ENCODE data around the gene POU2AF3. TPM values are rescaled to one million over a fixed set of nuclear protein-coding genes. Genes with fewer than 3 reads are reported as not detected.

Gene POU2AF3
- total RNA-seq, 1 experiment from 2014 or later, result not detected

DNA sequence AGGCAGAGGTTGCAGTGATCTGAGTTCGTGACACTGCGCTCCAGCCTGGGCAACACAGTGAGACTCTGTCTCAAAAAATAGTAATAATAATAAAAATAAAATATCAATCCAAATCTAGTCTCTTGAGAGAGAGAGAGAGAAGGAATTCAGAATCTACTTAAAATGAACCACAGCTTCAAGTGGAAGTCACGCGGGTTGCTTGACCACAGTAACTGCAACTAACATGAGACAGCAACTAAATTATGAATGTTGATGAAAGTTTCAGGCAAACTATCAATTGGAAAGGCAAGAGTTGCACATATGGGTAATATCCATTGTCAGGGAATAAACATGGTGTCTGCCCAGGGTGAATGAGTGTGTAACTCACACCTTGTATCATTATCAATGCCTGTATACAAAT, 40.3 kb upstream of the POU2AF3 start:
- no peak overlapping the region for H3K4me2 ChIP-seq (ENCODE audit: low read length)
- no peak for ATAC-seq
- H3K36me3 ChIP-seq (ENCODE audit: control insufficient read depth in 1 of 2, insufficient read depth in 2 of 2, low read length in 2 of 2), result no peaks in the 10 kb centered on the region
- CTCF ChIA-PET, result no interaction called here
- no TSS peak for BruUV-seq (replicated peaks)
- no peak for DNase-seq (ENCODE audit: low read depth, low spot score)
- RAD21 ChIA-PET (ENCODE audit: low non-redundant PET in 1 of 2, low total read pairs in 2 of 2, uncharacterized antibody in 2 of 2, unreplicated experiment in 2 of 2), result no interaction called here
- POLR2A ChIA-PET, result no interaction called here
- H3K79me2 ChIP-seq (ENCODE audit: insufficient read depth, low read length), result no peaks in the 10 kb centered on the region
- H2AFZ ChIP-seq (ENCODE audit: low read depth, low read length, poor library complexity, severe bottlenecking), result no peak overlapping the region
- no peak for TF ChIP-seq POLR2A (IDR thresholded peaks at IDR 0.05; ENCODE audit: borderline replicate concordance, extremely low read depth, insufficient read depth, insufficient read length)
- no peak overlapping the region for H3K27ac ChIP-seq (ENCODE audit: low read depth, low read length)
- no peaks in the 10 kb centered on the region for H3K9me2 ChIP-seq (ENCODE audit: insufficient read depth)
- no peaks in the 10 kb centered on the region for H3K9me3 ChIP-seq (ENCODE audit: control insufficient read depth in 1 of 2, insufficient read depth in 1 of 2, low read depth in 1 of 2, low read length in 2 of 2)
- no peak overlapping the region for H3K4me3 ChIP-seq (replicated peaks in 1 of 2; ENCODE audit: low read depth in 1 of 2, low read length in 2 of 2)
- H3K27me3 ChIP-seq (ENCODE audit: insufficient read depth, low read length), result peaks cover 70% of the 10 kb centered on the region
- intact Hi-C loops (cut with micrococcal nuclease), result no loop called here
- no peaks in the 10 kb centered on the region for H3K4me1 ChIP-seq (ENCODE audit: control insufficient read depth in 1 of 2, insufficient read depth in 2 of 2, low read length in 2 of 2)
- H4K20me1 ChIP-seq (ENCODE audit: insufficient read depth), result no peaks in the 10 kb centered on the region
- no peak overlapping the region for H3K9ac ChIP-seq (ENCODE audit: low read length)

DNA sequence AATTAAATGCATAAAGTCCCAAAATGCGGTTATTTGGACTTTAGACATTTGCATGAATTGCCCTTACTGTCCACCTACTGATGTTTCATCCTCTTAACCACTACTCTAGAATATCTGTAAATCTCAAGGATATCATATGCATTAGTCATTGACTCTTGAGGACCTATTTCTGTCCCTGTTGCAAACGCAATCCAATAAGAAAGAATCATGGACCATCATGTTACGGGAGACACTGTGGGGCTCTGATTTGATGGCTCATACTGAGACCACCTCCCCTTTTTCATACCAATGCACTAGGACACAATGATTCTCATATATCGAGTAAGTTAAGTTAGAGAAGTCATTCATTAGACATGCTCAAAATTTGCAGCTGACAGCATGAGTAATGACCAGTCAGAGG, 38.5 kb upstream of the POU2AF3 start:
- no TSS peak for BruUV-seq (replicated peaks)
- Histone ChIP-seq H3K4me3 (replicated peaks in 1 of 2; ENCODE audit: low read depth in 1 of 2, low read length in 2 of 2) (no peak overlapping the region), H3K36me3 (ENCODE audit: control insufficient read depth in 1 of 2, insufficient read depth in 2 of 2, low read length in 2 of 2) (no peaks in the 10 kb centered on the region), H3K27ac (ENCODE audit: low read depth, low read length) (no peak overlapping the region), H4K20me1 (ENCODE audit: insufficient read depth) (no peaks in the 10 kb centered on the region), H2AFZ (ENCODE audit: low read depth, low read length, poor library complexity, severe bottlenecking) (no peak overlapping the region), H3K9ac (ENCODE audit: low read length) (no peak overlapping the region), H3K9me3 (ENCODE audit: control insufficient read depth in 1 of 2, insufficient read depth in 1 of 2, low read depth in 1 of 2, low read length in 2 of 2) (no peaks in the 10 kb centered on the region), H3K4me1 (ENCODE audit: control insufficient read depth in 1 of 2, insufficient read depth in 2 of 2, low read length in 2 of 2) (no peaks in the 10 kb centered on the region), H3K79me2 (ENCODE audit: insufficient read depth, low read length) (no peaks in the 10 kb centered on the region), H3K9me2 (ENCODE audit: insufficient read depth) (no peaks in the 10 kb centered on the region), H3K4me2 (ENCODE audit: low read length) (no peak overlapping the region), H3K27me3 (ENCODE audit: insufficient read depth, low read length) (peaks cover 60% of the 10 kb centered on the region)
- POLR2A ChIA-PET, result no interaction called here
- RAD21 ChIA-PET (ENCODE audit: low non-redundant PET in 1 of 2, low total read pairs in 2 of 2, uncharacterized antibody in 2 of 2, unreplicated experiment in 2 of 2), result no interaction called here
- DNase-seq (ENCODE audit: low read depth, low spot score) (no peak), ATAC-seq (no peak)
- intact Hi-C loops (cut with micrococcal nuclease), result no loop called here
- CTCF ChIA-PET, result no interaction called here
- TF ChIP-seq JUND (IDR thresholded peaks at IDR 0.05), result no peak
- TF ChIP-seq, protein P1, sequence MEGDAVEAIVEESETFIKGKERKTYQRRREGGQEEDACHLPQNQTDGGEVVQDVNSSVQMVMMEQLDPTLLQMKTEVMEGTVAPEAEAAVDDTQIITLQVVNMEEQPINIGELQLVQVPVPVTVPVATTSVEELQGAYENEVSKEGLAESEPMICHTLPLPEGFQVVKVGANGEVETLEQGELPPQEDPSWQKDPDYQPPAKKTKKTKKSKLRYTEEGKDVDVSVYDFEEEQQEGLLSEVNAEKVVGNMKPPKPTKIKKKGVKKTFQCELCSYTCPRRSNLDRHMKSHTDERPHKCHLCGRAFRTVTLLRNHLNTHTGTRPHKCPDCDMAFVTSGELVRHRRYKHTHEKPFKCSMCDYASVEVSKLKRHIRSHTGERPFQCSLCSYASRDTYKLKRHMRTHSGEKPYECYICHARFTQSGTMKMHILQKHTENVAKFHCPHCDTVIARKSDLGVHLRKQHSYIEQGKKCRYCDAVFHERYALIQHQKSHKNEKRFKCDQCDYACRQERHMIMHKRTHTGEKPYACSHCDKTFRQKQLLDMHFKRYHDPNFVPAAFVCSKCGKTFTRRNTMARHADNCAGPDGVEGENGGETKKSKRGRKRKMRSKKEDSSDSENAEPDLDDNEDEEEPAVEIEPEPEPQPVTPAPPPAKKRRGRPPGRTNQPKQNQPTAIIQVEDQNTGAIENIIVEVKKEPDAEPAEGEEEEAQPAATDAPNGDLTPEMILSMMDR (IDR thresholded peaks at IDR 0.05 in 2 of 3, conservative IDR thresholded peaks at IDR 0.05 in 1 of 3; ENCODE audit: borderline replicate concordance in 1 of 3, insufficient read depth in 1 of 3, low read depth in 2 of 3, low read length in 2 of 3), result no peak
- TF ChIP-seq, protein P2, sequence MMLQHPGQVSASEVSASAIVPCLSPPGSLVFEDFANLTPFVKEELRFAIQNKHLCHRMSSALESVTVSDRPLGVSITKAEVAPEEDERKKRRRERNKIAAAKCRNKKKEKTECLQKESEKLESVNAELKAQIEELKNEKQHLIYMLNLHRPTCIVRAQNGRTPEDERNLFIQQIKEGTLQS (IDR thresholded peaks at IDR 0.05), result no peak
- TF ChIP-seq POLR2A (IDR thresholded peaks at IDR 0.05; ENCODE audit: borderline replicate concordance, extremely low read depth, insufficient read depth, insufficient read length), result no peak
- TF ChIP-seq CEBPB (IDR thresholded peaks at IDR 0.05; ENCODE audit: low read depth), result no peak
- no peak for TF ChIP-seq FOSL1 (IDR thresholded peaks at IDR 0.05; ENCODE audit: low read depth)
- TF ChIP-seq, protein P3, sequence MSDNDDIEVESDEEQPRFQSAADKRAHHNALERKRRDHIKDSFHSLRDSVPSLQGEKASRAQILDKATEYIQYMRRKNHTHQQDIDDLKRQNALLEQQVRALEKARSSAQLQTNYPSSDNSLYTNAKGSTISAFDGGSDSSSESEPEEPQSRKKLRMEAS (IDR thresholded peaks at IDR 0.05), result no peak
- TF ChIP-seq ZFX (IDR thresholded peaks at IDR 0.05), result no peak
- TF ChIP-seq YY1 (IDR thresholded peaks at IDR 0.05; ENCODE audit: extremely low read depth, insufficient replicate concordance, low read depth, low read length), result no peak
- TF ChIP-seq POLR2AphosphoS5 (IDR thresholded peaks at IDR 0.05; ENCODE audit: low read depth, low read length), result no peak

Data from HCT116 (cell line).